Measurements from ENCODE around the gene CMSS1. TPM values are rescaled to one million over a fixed set of nuclear protein-coding genes. Genes with fewer than 3 reads are reported as not detected.
"Not testable (repeated sequence)": the region's sequence is repeated elsewhere in the genome, so short reads cannot be mapped to it uniquely, and the experiment has no call there.

The CMSS1 gene
- total RNA-seq, 1 experiment from 2014 or later, result 55.8 TPM

- TF ChIP-seq CTCF (IDR thresholded peaks at IDR 0.05; ENCODE audit: unreplicated experiment), result no peak
- Mint-ChIP-seq H3K36me3 (ENCODE audit: insufficient read depth, unreplicated experiment) (no peaks in the 10 kb centered on the region), H3K4me1 (ENCODE audit: low read depth, unreplicated experiment) (no peaks in the 10 kb centered on the region), H3K27ac (ENCODE audit: unreplicated experiment) (no peak overlapping the region), H3K4me3 (ENCODE audit: low read depth, unreplicated experiment) (no peak overlapping the region), H3K9me3 (ENCODE audit: low read depth, unreplicated experiment) (no peaks in the 10 kb centered on the region), H3K27me3 (ENCODE audit: unreplicated experiment) (no peaks in the 10 kb centered on the region)
- intact Hi-C loops (cut with micrococcal nuclease; ENCODE audit: unreplicated experiment), result no loop called here
- CTCF ChIA-PET, result no interaction called here
- no peak for DNase-seq
- BruUV-seq (replicated peaks), result no TSS peak
Measured at GRCh38 chr3:100226712-100227429, 409.2 kb downstream of the CMSS1 start.

- no TSS peak for BruUV-seq (replicated peaks)
- H3K9me3 Mint-ChIP-seq (ENCODE audit: low read depth, unreplicated experiment), result no peaks in the 10 kb centered on the region
- intact Hi-C loops (cut with micrococcal nuclease; ENCODE audit: unreplicated experiment), result no loop called here
- H3K36me3 Mint-ChIP-seq (ENCODE audit: insufficient read depth, unreplicated experiment), result no peaks in the 10 kb centered on the region
- CTCF ChIA-PET, result no interaction called here
- no peak for DNase-seq
- no peaks in the 10 kb centered on the region for H3K4me1 Mint-ChIP-seq (ENCODE audit: low read depth, unreplicated experiment)
- no peaks in the 10 kb centered on the region for H3K27me3 Mint-ChIP-seq (ENCODE audit: unreplicated experiment)
- H3K4me3 Mint-ChIP-seq (ENCODE audit: low read depth, unreplicated experiment), result no peak overlapping the region
- TF ChIP-seq CTCF (IDR thresholded peaks at IDR 0.05; ENCODE audit: unreplicated experiment), result no peak
- H3K27ac Mint-ChIP-seq (ENCODE audit: unreplicated experiment), result no peak overlapping the region
Measured at GRCh38 chr3:100227511-100227921, 409.9 kb downstream of the CMSS1 start.

GRCh38 chr3:100228247-100228646 is 410.6 kb downstream of the CMSS1 start:
- Mint-ChIP-seq H3K9me3 (ENCODE audit: low read depth, unreplicated experiment) (no peaks in the 10 kb centered on the region), H3K27me3 (ENCODE audit: unreplicated experiment) (no peaks in the 10 kb centered on the region), H3K27ac (ENCODE audit: unreplicated experiment) (no peak overlapping the region), H3K4me3 (ENCODE audit: low read depth, unreplicated experiment) (no peak overlapping the region), H3K4me1 (ENCODE audit: low read depth, unreplicated experiment) (no peaks in the 10 kb centered on the region), H3K36me3 (ENCODE audit: insufficient read depth, unreplicated experiment) (no peaks in the 10 kb centered on the region)
- no TSS peak for BruUV-seq (replicated peaks)
- intact Hi-C loops (cut with micrococcal nuclease; ENCODE audit: unreplicated experiment), result no loop called here
- CTCF ChIA-PET, result no interaction called here
- DNase-seq, result no peak
- TF ChIP-seq CTCF (IDR thresholded peaks at IDR 0.05; ENCODE audit: unreplicated experiment), result no peak

- H3K36me3 Mint-ChIP-seq (ENCODE audit: insufficient read depth, unreplicated experiment); intact Hi-C loops (cut with micrococcal nuclease; ENCODE audit: unreplicated experiment); H3K27me3 Mint-ChIP-seq (ENCODE audit: unreplicated experiment); CTCF ChIA-PET; H3K4me1 Mint-ChIP-seq (ENCODE audit: low read depth, unreplicated experiment); H3K9me3 Mint-ChIP-seq (ENCODE audit: low read depth, unreplicated experiment); BruUV-seq (replicated peaks); DNase-seq; H3K27ac Mint-ChIP-seq (ENCODE audit: unreplicated experiment); H3K4me3 Mint-ChIP-seq (ENCODE audit: low read depth, unreplicated experiment): not testable (repeated sequence)
Measured at GRCh38 chr3:100229188-100229587, 411.5 kb downstream of the CMSS1 start.

- H3K36me3 Mint-ChIP-seq (ENCODE audit: insufficient read depth, unreplicated experiment), result no peaks in the 10 kb centered on the region
- BruUV-seq (replicated peaks), result no TSS peak
- no peak overlapping the region for H3K4me3 Mint-ChIP-seq (ENCODE audit: low read depth, unreplicated experiment)
- H3K27me3 Mint-ChIP-seq (ENCODE audit: unreplicated experiment), result no peaks in the 10 kb centered on the region
- no peaks in the 10 kb centered on the region for H3K4me1 Mint-ChIP-seq (ENCODE audit: low read depth, unreplicated experiment)
- intact Hi-C loops (cut with micrococcal nuclease; ENCODE audit: unreplicated experiment), result no loop called here
- H3K27ac Mint-ChIP-seq (ENCODE audit: unreplicated experiment), result no peak overlapping the region
- no peaks in the 10 kb centered on the region for H3K9me3 Mint-ChIP-seq (ENCODE audit: low read depth, unreplicated experiment)
- no peak for DNase-seq
- CTCF ChIA-PET, result no interaction called here
- no peak for TF ChIP-seq CTCF (IDR thresholded peaks at IDR 0.05; ENCODE audit: unreplicated experiment)
Measured at GRCh38 chr3:100230710-100231109, 413.0 kb downstream of the CMSS1 start.

Measured in Calu3 (cell line).